Stomach (tissue), 4 donors: Measurements from ENCODE around the gene MTMR1.

Experiments used
- CTCF ChIP-seq, 7 experiments: fragments of 450-650 bp in 4 of 7; fragments of 200-600 bp in 3 of 7; sonication (generic) in 3 of 7; IDR thresholded peaks; one replicate each; pipeline ENCODE4 v1.5.1; 2016 to 2019; ENCODE audit warnings: antibody characterized with exemption in 7 of 7, control low read depth in 2 of 7, mild to moderate bottlenecking in 1 of 7
- EP300 ChIP-seq: sonication (generic); formaldehyde crosslinking; IDR thresholded peaks from one replicate; pipeline ENCODE4 v1.6.1; 2017; ENCODE audit warnings: antibody characterized with exemption
- POLR2A ChIP-seq, 4 donors: fragments of 450-650 bp; IDR thresholded peaks; one replicate each; pipeline ENCODE4 v1.6.1; 2016; ENCODE audit warnings: antibody characterized with exemption in 4 of 4, control low read depth in 2 of 4, mild to moderate bottlenecking in 1 of 4, moderate library complexity in 1 of 4
- POLR2AphosphoS5 ChIP-seq, 3 donors: sonication (generic); formaldehyde crosslinking; IDR thresholded peaks; one replicate each; pipeline ENCODE4 v1.6.1; 2016; ENCODE audit warnings: antibody characterized with exemption in 3 of 3

- TF ChIP-seq POLR2A (IDR thresholded peaks at IDR 0.05), result no peak
- TF ChIP-seq EP300, result no peak
- no peak for TF ChIP-seq CTCF (IDR thresholded peaks at IDR 0.05)
- no peak for TF ChIP-seq POLR2AphosphoS5 (IDR thresholded peaks at IDR 0.05)
Measured at GRCh38 chrX:150768580-150769190, 75.5 kb downstream of the MTMR1 start.
